H9 (cell line): Measurements from ENCODE around the gene IMMP2L. TPM values are rescaled to one million over a fixed set of nuclear protein-coding genes. Genes with fewer than 3 reads are reported as not detected.

Experiments used
- DNase-seq: peaks from one replicate; pipeline ENCODE4 v3.0.0-alpha.2; 2017
- H2AFZ ChIP-seq: one replicate; pipeline ENCODE4 v1.6.1; 2013; ENCODE audit warnings: mild to moderate bottlenecking, low read length, control low read depth, moderate library complexity
- H2AK5ac ChIP-seq: 2 replicates; pipeline ENCODE4 v1.6.1; 2013; ENCODE audit warnings: low read length, control low read depth, mixed read lengths; ENCODE audit not compliant: insufficient read length
- H2BK120ac ChIP-seq: one replicate; pipeline ENCODE4 v1.6.1; 2013; ENCODE audit warnings: low read depth, mild to moderate bottlenecking, low read length, control low read depth, inconsistent platforms; ENCODE audit not compliant: poor library complexity, severe bottlenecking
- H2BK12ac ChIP-seq: 2 replicates; pipeline ENCODE4 v1.6.1; 2013; ENCODE audit warnings: low read length, control low read depth, mixed read lengths, low read depth; ENCODE audit not compliant: insufficient read length
- H2BK15ac ChIP-seq: 2 replicates; pipeline ENCODE4 v1.6.1; 2013; ENCODE audit warnings: low read depth, low read length, control low read depth
- H2BK20ac ChIP-seq: one replicate; pipeline ENCODE4 v1.6.1; 2013; ENCODE audit warnings: low read depth, mild to moderate bottlenecking, low read length, control low read depth, inconsistent platforms; ENCODE audit not compliant: poor library complexity, severe bottlenecking
- H2BK5ac ChIP-seq: 2 replicates; pipeline ENCODE4 v1.6.1; 2013; ENCODE audit warnings: low read length, control low read depth, mixed read lengths; ENCODE audit not compliant: insufficient read length
- H3K14ac ChIP-seq: 2 replicates; pipeline ENCODE4 v1.6.1; 2013; ENCODE audit warnings: low read length, control low read depth; ENCODE audit not compliant: insufficient read depth
- H3K18ac ChIP-seq: 2 replicates; pipeline ENCODE4 v1.6.1; 2013; ENCODE audit warnings: low read depth, mild to moderate bottlenecking, mixed read lengths, low read length, control low read depth; ENCODE audit not compliant: insufficient read length
- H3K23ac ChIP-seq: 2 replicates; pipeline ENCODE4 v1.6.1; 2013; ENCODE audit warnings: low read length, control low read depth, mixed read lengths, low read depth; ENCODE audit not compliant: insufficient read length
- H3K23me2 ChIP-seq: 2 replicates; pipeline ENCODE4 v1.6.1; 2013; ENCODE audit warnings: low read depth, mild to moderate bottlenecking, mixed read lengths, low read length, control low read depth; ENCODE audit not compliant: insufficient read length, poor library complexity, severe bottlenecking
- H3K27ac ChIP-seq: 2 replicates; pipeline ENCODE4 v1.5.1; 2013; ENCODE audit warnings: low read length, control low read depth, mixed read lengths, low read depth; ENCODE audit not compliant: insufficient read length
- H3K27me3 ChIP-seq: 2 replicates; pipeline ENCODE4 v1.6.1; 2013; ENCODE audit warnings: low read length, control low read depth, inconsistent platforms; ENCODE audit not compliant: insufficient read depth
- H3K4ac ChIP-seq: 2 replicates; pipeline ENCODE4 v1.6.1; 2013; ENCODE audit warnings: low read depth, mild to moderate bottlenecking, control low read depth, inconsistent platforms, low read length, moderate library complexity
- H3K4me1 ChIP-seq: 2 replicates; pipeline ENCODE4 v1.6.1; 2013; ENCODE audit warnings: low read length, control low read depth, inconsistent platforms; ENCODE audit not compliant: insufficient read depth
- H3K4me2 ChIP-seq: 2 replicates; pipeline ENCODE4 v1.6.1; 2013; ENCODE audit warnings: low read length, control low read depth, mixed read lengths; ENCODE audit not compliant: insufficient read length, insufficient read depth
- H3K56ac ChIP-seq: 2 replicates; pipeline ENCODE4 v1.6.1; 2013; ENCODE audit warnings: low read depth, mild to moderate bottlenecking, mixed read lengths, low read length, control low read depth; ENCODE audit not compliant: insufficient read length
- H3K79me1 ChIP-seq: 2 replicates; pipeline ENCODE4 v1.6.1; 2013; ENCODE audit warnings: low read depth, mild to moderate bottlenecking, moderate library complexity, low read length, control low read depth, inconsistent platforms; ENCODE audit not compliant: insufficient read depth, poor library complexity, severe bottlenecking
- H3K79me2 ChIP-seq: 2 replicates; pipeline ENCODE4 v1.6.1; 2013; ENCODE audit warnings: low read length, control low read depth, inconsistent platforms; ENCODE audit not compliant: insufficient read depth
- H3K9ac ChIP-seq: 2 replicates; pipeline ENCODE4 v1.6.1; 2013; ENCODE audit warnings: low read length, control low read depth, mixed read lengths; ENCODE audit not compliant: insufficient read length; ENCODE audit errors: extremely low read depth
- H3K9me3 ChIP-seq: one replicate; pipeline ENCODE4 v1.6.1; 2013; ENCODE audit warnings: low read depth, low read length, inconsistent platforms; ENCODE audit not compliant: control insufficient read depth
- H3T11ph ChIP-seq: one replicate; pipeline ENCODE4 v1.6.1; 2013; ENCODE audit warnings: mild to moderate bottlenecking, low read length, control low read depth, inconsistent platforms
- H4K20me1 ChIP-seq: one replicate; pipeline ENCODE4 v1.6.1; 2013; ENCODE audit not compliant: control insufficient read depth, insufficient read length, insufficient read depth
- H4K5ac ChIP-seq: 2 replicates; pipeline ENCODE4 v1.6.1; 2013; ENCODE audit warnings: low read depth, mild to moderate bottlenecking, mixed read lengths, low read length, control low read depth; ENCODE audit not compliant: insufficient read length
- H4K8ac ChIP-seq: replicated peaks from 2 replicates; pipeline ENCODE4 v1.6.1; 2013; ENCODE audit warnings: low read length, control low read depth, mixed read lengths, low read depth; ENCODE audit not compliant: insufficient read length
- H4K91ac ChIP-seq: 2 replicates; pipeline ENCODE4 v1.6.1; 2013; ENCODE audit warnings: low read depth, mild to moderate bottlenecking, moderate library complexity, mixed read lengths, low read length, control low read depth; ENCODE audit not compliant: insufficient read length
- H3K27ac Mint-ChIP-seq, 3 experiments: 2 replicates in 2 of 3; 3 replicates in 1 of 3; pipeline ENCODE4 v1.8.0; 2020 to 2021; ENCODE audit warnings: mixed read lengths in 3 of 3, mild to moderate bottlenecking in 1 of 3, moderate library complexity in 1 of 3
- H3K27me3 Mint-ChIP-seq: 2 replicates; pipeline ENCODE4 v1.8.0; 2021; ENCODE audit warnings: low read depth, mild to moderate bottlenecking, moderate library complexity, mixed read lengths
- H3K36me3 Mint-ChIP-seq, 3 experiments: 2 replicates in 2 of 3; 3 replicates in 1 of 3; pipeline ENCODE4 v1.8.0; 2020 to 2021; ENCODE audit warnings: low read depth in 3 of 3, mixed read lengths in 3 of 3; ENCODE audit not compliant: insufficient read depth in 1 of 3
- H3K4me1 Mint-ChIP-seq, 2 experiments: 2 replicates each; pipeline ENCODE4 v1.8.0; 2020; ENCODE audit warnings: mixed read lengths in 2 of 2
- H3K4me3 Mint-ChIP-seq, 2 experiments: 2 replicates in 1 of 2; 3 replicates in 1 of 2; pipeline ENCODE4 v1.8.0; 2020 to 2021; ENCODE audit warnings: mild to moderate bottlenecking in 2 of 2, mixed read lengths in 2 of 2, moderate library complexity in 1 of 2
- H3K9me3 Mint-ChIP-seq, 2 experiments: 2 replicates in 1 of 2; 3 replicates in 1 of 2; pipeline ENCODE4 v1.8.0; 2020; ENCODE audit warnings: mild to moderate bottlenecking in 2 of 2, mixed read lengths in 2 of 2, moderate library complexity in 1 of 2
- CTCF ChIP-seq: fragments of 200-600 bp; sonication (generic); conservative IDR thresholded peaks from 3 replicates; pipeline ENCODE4 v1.8.0; 2021; ENCODE audit warnings: antibody characterized with exemption, mild to moderate bottlenecking
- total RNA-seq: library from RNA; stranded (reverse); gene quantifications from 2 replicates; pipeline ENCODE4 v1.2.1, GENCODE V29; 2021

IMMP2L gene
- total RNA-seq, 1 experiment from 2014 or later = 14.7 TPM

- H3K14ac ChIP-seq = no peak overlapping the region
- H3K27ac Mint-ChIP-seq = no peak overlapping the region
- no peaks in the 10 kb centered on the region for H3K9me3 Mint-ChIP-seq
- DNase-seq = no peak
- H2AK5ac ChIP-seq = no peak overlapping the region
- no peak overlapping the region for H3K4me2 ChIP-seq
- no peak overlapping the region for H3K27ac ChIP-seq
- no peak overlapping the region for H2BK5ac ChIP-seq
- H3K9ac ChIP-seq = no peak overlapping the region
- H4K5ac ChIP-seq = no peak overlapping the region
- H2BK12ac ChIP-seq = no peak overlapping the region
- no peaks in the 10 kb centered on the region for H3K9me3 ChIP-seq
- no peak overlapping the region for H3K18ac ChIP-seq
- no peak overlapping the region for H3K4ac ChIP-seq
- H2BK15ac ChIP-seq = no peak overlapping the region
- H3K23me2 ChIP-seq = no peaks in the 10 kb centered on the region
- no peaks in the 10 kb centered on the region for H3K79me2 ChIP-seq
- no peaks in the 10 kb centered on the region for H3K4me1 Mint-ChIP-seq
- no peak overlapping the region for H3K56ac ChIP-seq
- no peak overlapping the region for H4K91ac ChIP-seq
- no peak overlapping the region for H2BK120ac ChIP-seq
- H3K23ac ChIP-seq = no peak overlapping the region
- H4K8ac ChIP-seq = no peak overlapping the region
- no peaks in the 10 kb centered on the region for H3K27me3 ChIP-seq
- H2BK20ac ChIP-seq = no peak overlapping the region
- H3K79me1 ChIP-seq = no peaks in the 10 kb centered on the region
- no peaks in the 10 kb centered on the region for H3K4me1 ChIP-seq
- TF ChIP-seq CTCF = no peak
- no peaks in the 10 kb centered on the region for H4K20me1 ChIP-seq
- no peaks in the 10 kb centered on the region for H3K27me3 Mint-ChIP-seq
- H2AFZ ChIP-seq = no peak overlapping the region
- H3K4me3 Mint-ChIP-seq = no peak overlapping the region
- no peaks in the 10 kb centered on the region for H3K36me3 Mint-ChIP-seq
- no peak overlapping the region for H3T11ph ChIP-seq
Observed at GRCh38 chr7:110790992-110791391, 771.3 kb downstream of the IMMP2L start.
